GM12801 (cell line): ENCODE data around the gene MAPRE2.

Source experiments
- TF ChIP-seq, protein P1 (sequence below): IDR thresholded peaks from one replicate; pipeline ENCODE4 v1.5.1; 2011; ENCODE audit warnings: control low read depth; ENCODE audit not compliant: insufficient read length; ENCODE audit errors: extremely low read depth

MAPRE2 gene

DNA sequence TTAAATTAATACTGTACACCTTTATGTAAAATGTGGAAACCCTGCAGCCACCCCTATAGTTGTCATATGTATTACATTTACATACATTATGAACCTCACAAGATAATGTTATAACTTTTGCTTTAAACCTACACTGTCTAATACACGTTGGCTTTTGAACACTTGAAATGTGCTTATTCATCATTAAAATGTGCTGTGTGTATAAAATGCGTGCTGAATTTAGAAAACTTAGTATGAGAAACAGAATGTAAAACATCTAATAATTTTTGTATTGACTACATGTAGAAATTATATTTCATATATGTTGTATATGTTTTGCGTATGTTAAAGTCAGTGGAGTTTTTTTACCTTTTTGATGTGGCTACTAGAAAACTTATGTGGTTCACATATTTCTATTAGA lies 68.8 kb downstream of the MAPRE2 start:
- TF ChIP-seq, protein P1, sequence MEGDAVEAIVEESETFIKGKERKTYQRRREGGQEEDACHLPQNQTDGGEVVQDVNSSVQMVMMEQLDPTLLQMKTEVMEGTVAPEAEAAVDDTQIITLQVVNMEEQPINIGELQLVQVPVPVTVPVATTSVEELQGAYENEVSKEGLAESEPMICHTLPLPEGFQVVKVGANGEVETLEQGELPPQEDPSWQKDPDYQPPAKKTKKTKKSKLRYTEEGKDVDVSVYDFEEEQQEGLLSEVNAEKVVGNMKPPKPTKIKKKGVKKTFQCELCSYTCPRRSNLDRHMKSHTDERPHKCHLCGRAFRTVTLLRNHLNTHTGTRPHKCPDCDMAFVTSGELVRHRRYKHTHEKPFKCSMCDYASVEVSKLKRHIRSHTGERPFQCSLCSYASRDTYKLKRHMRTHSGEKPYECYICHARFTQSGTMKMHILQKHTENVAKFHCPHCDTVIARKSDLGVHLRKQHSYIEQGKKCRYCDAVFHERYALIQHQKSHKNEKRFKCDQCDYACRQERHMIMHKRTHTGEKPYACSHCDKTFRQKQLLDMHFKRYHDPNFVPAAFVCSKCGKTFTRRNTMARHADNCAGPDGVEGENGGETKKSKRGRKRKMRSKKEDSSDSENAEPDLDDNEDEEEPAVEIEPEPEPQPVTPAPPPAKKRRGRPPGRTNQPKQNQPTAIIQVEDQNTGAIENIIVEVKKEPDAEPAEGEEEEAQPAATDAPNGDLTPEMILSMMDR, result no peak

DNA sequence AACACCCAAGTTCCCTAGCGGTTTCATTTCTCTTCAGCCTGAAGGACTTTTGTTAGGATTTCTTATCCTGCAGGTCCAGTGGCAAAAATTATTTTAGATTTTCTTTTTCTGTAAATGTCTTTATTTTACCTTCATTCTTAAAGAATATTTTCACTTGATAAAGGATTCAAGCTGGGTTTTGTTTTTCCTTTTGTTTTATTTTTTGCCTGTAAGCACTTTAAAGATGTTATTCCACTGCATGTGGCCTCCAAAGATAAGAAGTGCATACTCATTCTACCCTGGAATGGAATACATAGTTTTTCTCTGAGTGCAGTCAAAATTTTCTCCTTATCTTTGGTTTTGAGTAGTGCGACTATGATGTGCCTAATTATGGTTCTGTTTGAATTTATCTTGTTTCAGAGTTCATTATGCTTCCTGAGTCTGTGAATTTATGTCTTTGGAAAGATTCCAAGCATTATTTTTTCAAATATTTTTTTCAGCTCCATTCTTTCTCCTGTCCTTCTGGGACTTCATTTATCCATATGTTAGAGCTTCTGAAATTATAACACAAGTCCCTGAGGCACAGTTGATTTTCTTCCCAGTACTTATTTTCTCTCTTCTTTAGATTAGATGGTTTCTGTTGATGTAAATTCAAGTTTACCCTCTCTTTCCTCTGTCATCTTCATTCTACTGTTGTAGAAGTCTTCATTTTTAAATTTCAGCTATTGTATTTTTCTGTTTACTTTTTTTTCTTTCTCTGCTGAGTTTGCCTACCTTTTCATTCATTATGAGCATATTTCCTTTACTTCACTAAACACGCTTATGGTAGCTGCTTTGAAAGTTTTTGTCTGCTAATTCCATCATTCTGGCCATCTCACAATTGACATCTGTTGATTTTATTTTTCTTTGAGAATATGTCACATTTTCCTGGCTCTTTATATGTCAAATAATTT lies 69.6 kb downstream of the MAPRE2 start:
- TF ChIP-seq, protein P1, result no peak

DNA sequence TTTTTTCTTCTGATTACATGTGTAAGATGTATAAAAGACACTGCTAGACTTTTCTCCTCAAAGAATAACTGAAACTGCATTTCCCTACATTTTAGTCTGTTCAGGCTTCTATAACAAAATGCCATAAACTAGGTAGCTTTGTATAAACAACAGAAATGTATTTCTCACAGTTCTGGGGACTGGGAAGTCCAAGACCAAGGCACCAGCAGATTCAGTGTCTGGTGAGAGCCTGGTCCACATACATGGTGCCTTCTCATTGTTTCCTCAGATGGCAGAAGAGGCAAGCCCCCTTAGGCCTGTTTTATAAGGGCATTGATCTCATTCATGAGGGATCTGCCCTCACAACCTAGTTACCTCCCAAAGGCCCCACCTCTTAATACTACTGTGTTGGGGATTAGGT lies 71.5 kb downstream of the MAPRE2 start:
- TF ChIP-seq, protein P1, result no peak

DNA sequence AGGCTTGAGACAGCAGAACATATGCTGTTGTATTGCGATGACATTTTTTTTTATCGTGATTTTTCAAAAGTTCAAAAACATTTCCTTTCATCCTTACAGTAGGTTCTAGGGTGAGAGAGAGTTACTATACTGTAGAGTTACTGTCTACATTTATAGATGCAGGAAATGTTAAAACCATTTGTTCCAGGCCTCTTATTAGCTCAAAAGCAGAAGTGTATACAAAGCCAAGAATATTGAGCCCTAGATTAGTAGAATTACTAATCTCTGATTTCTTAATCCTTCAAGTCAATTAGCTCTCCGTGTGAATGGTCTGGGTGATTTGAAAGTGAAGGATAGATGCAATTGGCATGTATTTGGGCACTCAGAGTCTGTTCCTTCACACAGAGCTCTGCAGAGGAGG lies 73.1 kb downstream of the MAPRE2 start:
- TF ChIP-seq, protein P1, result no peak

DNA sequence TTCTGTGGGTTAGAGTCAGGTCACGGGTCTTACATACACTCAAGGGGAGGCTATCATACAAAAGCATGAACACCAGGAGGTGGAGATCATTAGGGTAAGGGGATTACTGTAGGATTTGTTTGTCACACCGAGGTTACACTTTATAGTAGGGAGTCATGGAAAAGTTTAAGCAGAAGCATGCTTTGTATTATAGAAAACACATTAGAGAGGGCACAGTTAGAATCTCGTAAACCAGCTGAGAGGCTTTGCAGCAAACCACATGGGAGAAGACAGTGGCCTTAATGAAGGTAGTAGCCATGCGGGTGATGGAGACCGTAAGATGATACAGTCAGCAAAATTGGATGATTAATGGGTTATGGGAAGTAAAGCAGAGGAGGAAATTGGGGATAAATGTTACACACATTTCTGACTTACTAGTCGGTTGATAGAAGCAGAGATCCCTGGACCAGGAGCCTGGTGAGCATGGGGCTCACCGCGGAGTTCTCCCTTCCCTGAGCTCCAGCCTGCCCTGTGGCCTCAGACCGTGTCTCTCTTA lies 75.6 kb downstream of the MAPRE2 start:
- TF ChIP-seq, protein P1, result no peak

DNA sequence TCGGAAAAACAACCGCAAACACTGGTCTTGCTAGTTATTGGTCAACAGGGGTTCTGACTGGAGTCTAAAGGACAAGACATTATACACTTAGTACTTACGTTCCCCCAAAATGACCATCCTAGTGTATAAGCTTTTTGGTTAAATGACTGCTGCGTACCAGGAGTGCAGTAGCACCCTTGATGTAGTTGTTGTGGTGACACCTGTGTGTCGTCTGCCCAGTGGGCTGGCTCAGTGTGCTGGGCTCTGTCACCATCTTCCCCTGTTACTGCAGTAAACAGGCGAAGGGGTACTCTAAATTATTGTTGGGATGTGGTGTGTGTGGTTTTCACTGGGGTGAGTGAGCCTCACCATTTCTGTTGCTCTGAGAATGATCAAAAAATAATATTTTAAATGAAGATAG lies 76.2 kb downstream of the MAPRE2 start:
- TF ChIP-seq, protein P1, result no peak

DNA sequence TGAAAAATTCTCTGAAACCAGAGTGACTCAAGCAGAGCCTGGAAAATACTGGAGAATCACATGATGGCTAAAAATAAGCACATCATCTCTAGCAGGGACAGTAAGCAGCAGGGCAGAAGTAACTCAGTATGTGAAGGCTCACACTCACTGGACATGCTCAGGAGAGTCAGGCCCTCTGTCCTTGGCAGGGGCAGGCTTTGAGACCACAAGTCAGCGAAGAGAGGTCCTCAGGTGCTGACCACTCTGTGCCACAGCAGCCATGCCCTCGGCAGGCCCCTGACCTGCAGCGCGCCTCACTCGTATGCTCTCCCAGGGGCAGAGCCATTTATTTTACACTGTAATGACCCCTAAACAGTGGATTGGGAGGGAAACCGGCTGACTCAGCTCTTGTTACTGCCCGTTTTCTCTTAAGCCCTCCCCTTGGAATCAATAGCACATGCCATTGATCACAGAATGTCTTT lies 76.8 kb downstream of the MAPRE2 start:
- TF ChIP-seq, protein P1, result no peak
